ENCODE data around the gene F2R. TPM values are rescaled to one million over a fixed set of nuclear protein-coding genes. Genes with fewer than 3 reads are reported as not detected.
"Not testable (repeated sequence)": the region's sequence is repeated elsewhere in the genome, so short reads cannot be mapped to it uniquely, and the experiment has no call there.

F2R gene
- total RNA-seq, 4 donors from 2014 or later, result 9.4 to 38.7 (median 16.7) TPM

GRCh38 chr5:76775921-76776320 is 60.0 kb downstream of the F2R start:
- Histone ChIP-seq H3K4me3 (no peak overlapping the region), H3K27ac (no peak overlapping the region), H3K36me3 (no peaks in the 10 kb centered on the region), H3K4me1 (no peaks in the 10 kb centered on the region), H3K9me3 (no peaks in the 10 kb centered on the region), H3K27me3 (no peaks in the 10 kb centered on the region)
- TF ChIP-seq POLR2A (IDR thresholded peaks at IDR 0.05), result no peak
- no peak for DNase-seq
- intact Hi-C loops (cut with DNase I; ENCODE audit: low total_unique reads), result no loop called here

GRCh38 chr5:76776391-76776790 is 60.5 kb downstream of the F2R start:
- TF ChIP-seq CTCF (IDR thresholded peaks at IDR 0.05) (no peak), POLR2A (IDR thresholded peaks at IDR 0.05) (no peak)
- Histone ChIP-seq H3K36me3 (no peaks in the 10 kb centered on the region), H3K4me1 (no peaks in the 10 kb centered on the region), H3K27ac (no peak overlapping the region), H3K9me3 (no peaks in the 10 kb centered on the region), H3K27me3 (no peaks in the 10 kb centered on the region), H3K4me3 (no peak overlapping the region)
- intact Hi-C loops (cut with DNase I; ENCODE audit: low total_unique reads), result no loop called here
- no peak for DNase-seq

GRCh38 chr5:76780616-76781015 is 64.7 kb downstream of the F2R start:
- H3K9me3 ChIP-seq; H3K36me3 ChIP-seq; intact Hi-C loops (cut with DNase I; ENCODE audit: low total_unique reads); H3K4me3 ChIP-seq; H3K4me1 ChIP-seq; DNase-seq; H3K27ac ChIP-seq; H3K27me3 ChIP-seq: not testable (repeated sequence)

GRCh38 chr5:76781775-76782174 is 65.8 kb downstream of the F2R start:
- no peak for DNase-seq
- H3K36me3 ChIP-seq, result no peaks in the 10 kb centered on the region
- intact Hi-C loops (cut with DNase I; ENCODE audit: low total_unique reads), result no loop called here
- no peaks in the 10 kb centered on the region for H3K9me3 ChIP-seq
- no peak overlapping the region for H3K4me3 ChIP-seq
- H3K27ac ChIP-seq, result no peak overlapping the region
- H3K27me3 ChIP-seq, result no peaks in the 10 kb centered on the region
- no peaks in the 10 kb centered on the region for H3K4me1 ChIP-seq
- no peak for TF ChIP-seq POLR2A (IDR thresholded peaks at IDR 0.05)
- TF ChIP-seq CTCF (IDR thresholded peaks at IDR 0.05), result no peak

GRCh38 chr5:76782444-76782843 is 66.5 kb downstream of the F2R start:
- intact Hi-C loops (cut with DNase I; ENCODE audit: low total_unique reads), result no loop called here
- no peak for DNase-seq
- no peaks in the 10 kb centered on the region for H3K9me3 ChIP-seq
- no peak for TF ChIP-seq CTCF (IDR thresholded peaks at IDR 0.05)
- no peak for TF ChIP-seq POLR2A (IDR thresholded peaks at IDR 0.05)
- no peaks in the 10 kb centered on the region for H3K36me3 ChIP-seq
- H3K4me1 ChIP-seq, result no peaks in the 10 kb centered on the region
- no peak overlapping the region for H3K4me3 ChIP-seq
- no peaks in the 10 kb centered on the region for H3K27me3 ChIP-seq
- H3K27ac ChIP-seq, result no peak overlapping the region

Small RNAs within 50 kb of the gene (small RNA-seq; reads per million reads assigned to genes)
- gene RF02154, result not detected
- gene RF02155, result not detected

Other genes starting within 250 kb of the F2R start
- gene F2RL2, start 92.7 kb upstream of the F2R start, total RNA-seq, result 1 to 10 TPM in 3 of 4 donors, under 1 TPM in 1; 0.26 to 1.5 (median 1.2) TPM
- 1 to 10 TPM in 2 of 4 donors, under 1 TPM in 1, not detected in 1; 0.24 to 3.3 (median 2.1) TPM for gene F2RL1, start 102.9 kb downstream of the F2R start, total RNA-seq
- under 1 TPM in 1 of 4 donors, not detected in 3; 0.35 TPM for gene S100Z, start 133.9 kb downstream of the F2R start, total RNA-seq
- 1 to 10 TPM in 3 of 4 donors, not detected in 1; 1.3 to 8.1 (median 7.0) TPM for gene CRHBP, start 236.9 kb downstream of the F2R start, total RNA-seq